Renal cortex interstitium (tissue), 11 donors: ENCODE measurements around the gene NPS. TPM values are rescaled to one million over a fixed set of nuclear protein-coding genes. Genes with fewer than 3 reads are reported as not detected.

Source experiments
- DNase-seq, 11 donors: peaks; one replicate each; pipeline ENCODE4 v3.0.0-alpha.2; 2013; ENCODE audit warnings: low read depth in 9 of 11, low spot score in 4 of 11; ENCODE audit errors: extremely low read depth in 1 of 11
- polyA plus RNA-seq, 3 donors: library from polyadenylated mRNA; unstranded; fragments of 120-200 nt; gene quantifications; one replicate each; pipeline ENCODE4 v1.2.1, GENCODE V29; 2013; ENCODE audit not compliant: insufficient read length in 3 of 3

NPS gene
- polyA plus RNA-seq, 3 donors, result not detected

DNA sequence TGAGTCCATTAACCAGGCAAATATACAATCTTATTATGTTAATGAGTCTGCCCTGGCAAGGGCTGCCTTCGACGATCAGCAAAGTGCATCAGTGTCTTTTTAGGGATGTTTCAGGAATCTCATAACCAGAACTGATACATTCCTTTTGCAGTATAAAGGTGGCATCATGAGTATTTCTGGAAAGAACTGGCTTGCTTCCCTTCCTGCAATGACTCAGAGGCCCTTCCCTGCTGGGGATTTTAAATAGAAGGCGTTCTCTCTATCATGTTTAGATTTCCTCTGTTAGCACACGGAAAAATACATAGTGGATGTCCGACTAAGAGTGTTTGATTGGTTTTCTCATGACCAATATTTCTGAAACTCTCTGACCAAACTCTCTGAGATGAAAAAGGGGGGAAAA is 1.8 kb downstream of the NPS start:
- DNase-seq, result no peak

DNA sequence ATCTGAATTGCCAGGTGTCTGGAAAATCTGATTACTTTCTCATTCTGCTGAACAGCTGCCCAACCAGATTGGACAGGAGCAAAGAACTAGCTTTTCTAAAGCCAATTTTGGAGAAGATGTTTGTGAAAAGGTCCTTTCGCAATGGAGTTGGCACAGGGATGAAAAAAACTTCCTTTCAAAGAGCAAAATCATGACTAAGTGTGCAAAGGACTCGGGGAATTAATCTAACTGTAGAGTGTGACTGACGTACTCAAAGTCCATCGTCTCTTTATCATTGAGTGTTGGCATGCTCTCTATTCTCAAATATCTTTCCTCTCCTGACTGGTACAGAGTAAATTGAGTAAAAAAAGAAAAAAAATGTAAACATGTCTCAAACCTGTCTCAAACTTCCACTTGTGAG is 3.3 kb downstream of the NPS start:
- DNase-seq, result no peak

DNA sequence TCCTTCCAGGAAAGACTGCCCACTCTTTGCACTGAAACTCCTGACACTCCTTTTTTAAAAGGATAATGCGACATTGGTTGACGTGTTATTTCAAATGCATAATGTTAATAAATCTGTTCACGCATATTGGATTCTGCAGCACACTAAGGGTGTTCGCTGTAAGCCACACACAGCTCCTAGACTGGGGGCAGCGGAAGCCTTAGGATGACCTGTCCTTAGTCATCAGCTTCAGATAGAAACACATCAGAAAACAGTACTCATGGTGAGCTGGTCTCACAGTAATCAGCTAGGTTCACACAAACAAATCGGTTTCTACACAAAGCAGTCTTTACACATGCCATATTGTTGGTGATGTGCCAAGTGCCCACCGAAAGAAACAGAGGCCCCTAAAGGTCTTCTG is 4.3 kb downstream of the NPS start:
- no peak for DNase-seq

DNA sequence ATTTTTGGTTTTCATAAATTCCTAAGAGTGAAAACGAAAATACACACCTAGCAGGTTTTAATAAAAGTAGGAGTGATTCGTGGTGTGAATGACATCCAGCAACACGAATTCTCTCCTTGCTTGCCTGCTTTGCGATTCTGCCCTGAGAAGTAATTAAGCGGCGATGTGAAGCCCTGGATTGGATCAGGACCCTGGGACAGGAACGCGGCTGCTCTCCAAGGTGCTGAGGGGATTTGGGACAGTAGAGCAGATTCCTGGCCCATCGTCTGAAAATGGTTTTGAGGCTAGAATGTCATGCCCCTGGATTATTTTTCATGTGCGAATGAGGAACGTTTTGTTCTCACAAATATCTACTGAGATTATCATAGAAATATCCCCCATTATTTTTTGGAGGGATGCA is 7.8 kb downstream of the NPS start:
- peak; percentile 35 to 75 (median 65) for DNase-seq

DNA sequence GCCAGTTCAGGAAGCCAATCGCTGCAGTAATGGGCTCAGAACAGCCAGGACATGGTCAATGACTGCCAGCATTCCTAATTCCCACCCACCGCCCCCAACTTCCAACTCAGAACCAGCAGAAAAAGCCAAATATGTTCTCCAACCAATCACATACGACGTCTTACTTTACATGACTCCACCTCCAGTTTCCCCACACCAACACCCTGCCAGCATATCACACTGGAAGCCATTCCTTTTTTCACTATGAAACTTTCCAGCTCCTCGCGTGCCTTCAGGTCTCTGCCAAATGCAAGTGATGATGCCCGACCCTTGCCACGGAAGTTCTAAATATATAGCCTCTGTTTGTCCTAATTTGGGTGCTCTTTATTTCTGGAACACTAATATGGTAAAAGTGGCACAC is 12.5 kb downstream of the NPS start:
- no peak for DNase-seq

DNA sequence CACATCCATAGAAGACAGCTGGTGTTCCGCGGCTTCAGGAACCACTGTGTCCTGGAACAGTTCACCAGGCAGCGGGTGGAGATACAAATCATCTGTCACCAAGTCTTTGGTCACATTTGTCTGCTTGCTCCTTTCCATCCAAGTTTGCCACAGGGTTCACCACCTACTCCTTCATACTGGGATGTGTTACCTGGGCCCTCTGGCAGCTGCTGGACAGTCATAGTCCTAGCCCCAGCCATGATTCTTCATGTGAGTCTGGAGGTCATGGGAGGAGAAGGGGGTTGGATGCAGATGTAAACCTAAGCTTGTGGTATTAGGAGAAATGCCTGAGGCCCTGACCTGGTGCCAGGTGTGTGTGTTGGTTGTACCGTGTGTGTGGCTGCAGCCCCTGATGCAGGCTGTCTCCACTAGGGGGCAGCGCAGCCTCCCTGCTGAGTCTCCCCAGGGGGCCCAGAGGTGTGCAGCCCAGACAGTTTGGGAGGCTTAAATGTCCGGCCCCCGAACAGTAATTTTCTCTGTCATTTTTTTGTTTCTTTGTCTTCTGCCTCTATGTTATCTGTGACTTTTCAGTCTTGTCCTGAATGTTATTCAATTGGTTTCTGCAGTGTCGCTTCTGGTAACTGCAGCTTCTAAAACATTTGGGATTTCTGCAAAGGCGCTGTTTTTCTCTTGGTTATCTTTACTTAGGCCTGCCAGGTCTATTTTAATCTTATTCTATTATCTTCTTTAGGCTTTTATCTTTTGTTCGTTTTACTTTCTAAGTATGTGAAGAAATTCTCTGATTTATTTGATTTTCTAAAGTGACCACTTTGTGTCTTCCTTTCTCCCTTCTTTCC is 14.8 kb downstream of the NPS start:
- no peak for DNase-seq

DNA sequence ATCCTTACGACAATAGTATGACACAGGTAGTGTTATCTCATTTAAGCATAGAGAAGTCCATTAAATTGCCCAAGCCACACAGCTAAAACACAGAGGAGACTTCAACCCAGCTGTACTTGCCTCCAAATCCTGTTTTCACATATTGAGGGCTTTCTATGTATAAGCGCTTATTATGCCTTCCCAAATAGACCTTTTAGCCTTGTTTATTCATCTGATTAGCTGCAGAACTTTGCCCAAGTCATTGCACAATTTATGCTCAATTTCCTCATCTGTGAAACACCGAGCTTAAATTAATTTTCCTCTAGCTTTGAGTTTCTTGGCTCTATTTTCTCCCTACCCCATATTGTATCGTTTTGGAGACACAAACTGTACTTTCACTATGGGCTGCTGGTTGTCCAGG is 15.5 kb downstream of the NPS start:
- no peak for DNase-seq

DNA sequence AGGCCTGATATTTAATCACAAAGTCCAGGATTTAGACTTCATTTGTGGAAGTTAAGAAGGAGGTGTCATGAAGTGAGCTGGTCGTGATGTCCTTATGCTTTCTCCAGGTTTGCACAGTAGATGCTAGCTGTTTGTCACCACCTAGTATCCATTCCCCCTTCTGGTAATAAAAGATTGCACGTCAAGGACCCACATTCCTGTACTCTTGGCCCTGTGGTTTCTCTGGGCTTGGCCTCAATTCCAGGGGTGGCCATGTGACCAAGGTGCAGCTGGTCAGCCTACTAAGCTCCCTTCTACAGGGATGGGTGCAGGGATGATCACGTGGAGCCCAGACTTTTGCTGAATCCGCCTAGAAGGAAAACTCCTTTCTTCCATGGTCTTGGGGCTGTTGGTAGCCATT is 16.5 kb downstream of the NPS start:
- DNase-seq, result no peak

DNA sequence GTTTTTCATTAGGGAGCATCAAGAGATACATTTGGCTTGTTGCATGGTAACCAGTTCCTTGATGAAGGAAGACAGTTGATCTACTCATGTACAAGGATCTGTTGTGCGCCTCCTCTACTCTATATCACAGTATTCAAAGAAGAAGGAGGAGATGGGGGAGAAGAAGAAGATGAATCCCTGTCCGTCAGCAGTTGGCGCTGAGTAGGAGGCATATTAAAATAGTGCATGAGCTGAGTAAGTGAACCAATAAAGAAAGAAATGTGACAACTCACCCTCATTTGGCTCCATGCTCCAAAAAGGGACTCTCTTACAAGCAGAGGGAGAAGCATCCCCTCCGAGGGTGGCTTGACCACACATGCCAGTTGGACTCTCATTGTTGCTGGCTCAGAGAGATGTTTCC is 20.1 kb downstream of the NPS start:
- no peak for DNase-seq

DNA sequence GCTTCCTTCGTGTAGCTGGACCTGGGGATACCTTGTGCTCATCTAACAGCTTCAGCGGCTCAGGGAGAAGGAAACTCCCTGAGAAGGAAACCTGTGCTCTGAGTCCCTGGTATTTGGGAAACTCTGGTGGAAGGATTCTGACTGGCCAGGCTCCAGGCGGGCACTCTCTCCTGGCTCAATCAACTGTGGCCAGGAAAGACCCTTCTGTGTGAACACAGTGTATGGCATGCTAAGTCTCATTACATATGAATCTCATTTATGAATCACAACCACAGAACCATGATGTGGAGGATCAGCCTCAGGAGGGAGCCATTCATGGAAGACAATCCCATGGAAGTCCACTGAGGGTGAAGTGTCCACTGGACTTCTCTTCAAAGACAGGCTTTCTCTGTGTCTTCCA is 20.9 kb downstream of the NPS start:
- no peak for DNase-seq

DNA sequence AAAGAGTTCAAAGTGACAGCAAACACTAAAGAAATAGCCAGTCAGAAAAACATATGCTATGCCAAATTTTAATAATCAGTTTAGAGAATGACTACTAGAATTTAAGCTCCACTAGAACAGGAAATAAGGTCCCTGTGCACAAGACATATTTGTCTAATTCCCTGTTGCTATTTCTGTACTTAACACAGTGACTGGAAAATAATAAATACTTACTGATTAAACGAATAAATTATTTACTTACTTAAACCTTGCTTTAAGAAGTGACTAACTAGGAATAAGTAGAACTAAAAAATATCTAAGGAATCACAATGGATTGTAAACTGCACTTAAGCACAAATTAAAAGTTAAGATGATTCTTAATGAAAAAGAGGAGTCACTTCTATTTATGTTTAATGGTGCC is 22.3 kb downstream of the NPS start:
- no peak for DNase-seq

DNA sequence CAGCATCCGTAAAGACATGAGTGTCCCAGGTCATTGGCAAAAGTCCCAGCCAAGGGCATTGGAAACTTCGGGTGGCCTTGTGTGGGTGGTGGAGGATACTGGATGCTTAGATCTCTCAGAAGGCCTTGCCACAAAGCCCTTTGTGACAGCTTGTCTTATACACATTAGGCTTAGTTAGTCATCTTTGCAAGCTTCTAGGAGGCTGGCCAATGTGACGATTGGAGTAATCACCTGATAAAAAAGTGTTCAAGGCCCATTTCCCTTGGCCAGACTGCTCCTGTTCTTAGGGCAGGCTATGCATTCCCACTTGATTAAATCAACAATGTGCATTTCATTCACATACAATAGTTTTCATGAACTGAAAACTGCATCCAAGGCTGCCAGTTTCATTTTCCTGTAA is 26.9 kb downstream of the NPS start:
- DNase-seq, result no peak

DNA sequence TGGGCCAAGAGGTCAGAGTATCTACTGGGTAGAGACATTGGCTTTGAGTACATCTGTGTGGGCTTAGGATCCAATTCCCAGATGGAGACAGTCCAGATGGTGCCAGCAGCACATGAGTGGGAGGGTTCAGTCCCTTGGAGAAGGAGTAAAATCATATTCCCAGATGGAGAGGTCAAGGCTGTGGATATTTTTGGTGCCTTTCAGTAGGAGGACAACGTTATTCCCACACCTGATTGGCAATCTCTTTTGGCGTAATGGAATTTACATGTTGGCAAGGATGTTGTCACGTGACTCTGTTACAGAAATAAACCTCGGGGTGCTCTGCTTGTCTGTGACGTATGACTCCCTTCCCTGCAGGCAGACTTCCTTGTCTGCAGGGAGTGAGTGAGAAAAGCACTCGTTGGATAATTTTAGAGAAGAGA is 27.6 kb downstream of the NPS start:
- no peak for DNase-seq

DNA sequence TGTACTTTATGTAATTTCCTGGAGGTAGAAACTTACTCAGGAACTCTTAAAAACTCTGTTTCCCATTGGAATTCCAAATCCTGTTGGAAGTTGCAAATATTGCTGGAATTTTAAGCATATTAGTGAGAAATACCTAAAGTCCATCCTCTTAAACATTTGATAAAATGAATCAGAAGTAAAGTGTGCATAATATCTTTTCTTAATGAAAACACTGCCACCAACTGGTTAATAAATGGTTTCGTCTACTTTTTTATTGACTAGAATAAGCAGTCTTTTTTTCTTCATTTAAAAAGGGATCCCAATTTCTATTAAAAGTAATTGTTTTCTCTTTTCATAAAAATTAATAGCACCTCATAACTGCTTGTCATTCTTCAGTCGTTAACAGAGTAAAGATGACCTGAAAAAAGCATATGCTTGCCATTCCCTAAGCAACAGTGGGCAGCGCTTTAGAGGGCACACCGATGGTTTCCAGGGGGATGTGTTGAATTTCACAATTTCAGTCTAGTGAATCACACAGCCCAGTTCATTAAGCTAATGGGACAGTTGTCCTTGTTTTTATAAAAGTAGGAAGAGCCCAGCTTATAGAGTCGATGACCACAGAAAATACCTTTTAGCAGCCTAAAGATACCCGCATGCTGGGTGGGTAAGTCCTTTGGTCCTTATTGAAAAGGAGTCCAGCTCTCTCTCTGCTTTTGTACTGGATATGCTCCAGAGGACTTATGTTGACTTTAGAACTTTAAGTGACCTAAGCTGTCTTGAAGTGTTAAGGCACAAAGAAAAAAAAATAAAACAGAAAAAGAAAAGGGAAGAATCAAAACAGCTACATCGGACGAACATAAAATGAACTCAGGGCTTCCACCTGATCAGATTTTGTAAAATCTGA is 28.5 kb downstream of the NPS start:
- DNase-seq, result peak in 1 of 11 donors; percentile 14

DNA sequence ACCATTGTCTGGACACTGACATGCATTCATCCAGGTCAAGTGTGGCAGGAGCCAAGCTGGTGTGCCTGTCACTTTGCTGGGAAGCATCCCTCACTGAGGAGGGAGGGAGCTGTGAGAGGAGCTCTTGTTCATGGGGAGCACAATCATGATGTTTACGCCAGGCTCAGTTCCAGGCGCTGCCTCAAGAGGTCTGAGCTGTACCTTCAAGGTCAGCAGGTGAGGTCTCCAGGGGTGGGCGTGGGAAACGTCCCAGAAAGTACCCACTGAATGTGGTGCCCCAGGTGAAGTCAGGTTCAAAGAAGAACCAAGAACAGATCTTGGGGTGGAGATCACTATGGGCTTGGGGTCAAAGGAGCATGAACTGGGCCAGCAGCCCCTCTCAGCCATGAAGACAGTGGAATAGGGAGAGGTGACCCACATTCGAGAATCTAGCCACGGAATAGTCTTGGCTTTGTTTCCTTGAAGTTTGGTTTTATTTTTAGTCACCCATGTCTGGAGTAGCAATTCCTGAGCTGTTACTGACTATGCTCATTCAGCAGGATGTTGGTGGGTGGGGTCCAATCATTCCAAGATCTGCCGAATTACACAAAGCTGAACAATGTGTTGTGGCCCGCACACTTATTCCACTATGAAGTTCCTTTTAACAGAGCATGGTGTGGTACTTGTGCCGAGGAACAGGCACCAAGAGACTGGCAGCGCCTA is 29.3 kb downstream of the NPS start:
- DNase-seq, result no peak

DNA sequence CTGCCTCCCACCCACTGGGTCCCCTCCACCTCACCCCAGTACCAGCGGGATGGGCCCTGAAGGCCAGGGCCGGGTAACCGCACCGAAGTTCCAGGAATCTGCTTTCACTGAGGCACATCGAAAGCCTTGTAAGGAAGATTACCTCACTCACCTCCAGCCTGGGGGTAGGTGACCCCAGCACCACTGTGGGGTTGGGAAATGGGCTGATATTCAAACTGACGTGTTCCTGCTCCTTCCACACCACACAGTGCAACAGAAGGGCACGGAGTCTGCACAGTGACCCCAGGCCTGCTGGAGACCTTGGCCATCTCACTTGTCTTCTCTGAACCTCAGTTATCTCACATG is 29.8 kb downstream of the NPS start:
- DNase-seq, result no peak

DNA sequence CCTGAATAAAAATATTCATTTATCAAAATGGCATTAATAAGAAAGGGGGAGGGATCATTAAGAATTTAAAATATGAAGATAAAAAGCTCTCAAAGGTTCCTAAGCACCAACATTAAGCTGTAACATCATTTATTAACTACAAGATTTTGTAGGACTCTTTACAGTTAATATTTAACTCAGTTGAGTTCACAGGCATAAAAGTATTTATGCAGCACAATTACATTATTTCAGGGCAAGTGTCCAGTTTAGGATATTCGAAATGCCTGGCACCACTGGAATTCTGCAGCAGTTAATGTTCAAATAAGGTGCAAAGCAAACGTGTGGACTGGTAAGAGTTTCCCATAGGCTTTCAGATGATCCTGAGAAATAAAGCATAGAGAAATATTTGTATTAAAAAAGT is 30.5 kb downstream of the NPS start:
- DNase-seq, result peak in 1 of 11 donors; percentile 31

DNA sequence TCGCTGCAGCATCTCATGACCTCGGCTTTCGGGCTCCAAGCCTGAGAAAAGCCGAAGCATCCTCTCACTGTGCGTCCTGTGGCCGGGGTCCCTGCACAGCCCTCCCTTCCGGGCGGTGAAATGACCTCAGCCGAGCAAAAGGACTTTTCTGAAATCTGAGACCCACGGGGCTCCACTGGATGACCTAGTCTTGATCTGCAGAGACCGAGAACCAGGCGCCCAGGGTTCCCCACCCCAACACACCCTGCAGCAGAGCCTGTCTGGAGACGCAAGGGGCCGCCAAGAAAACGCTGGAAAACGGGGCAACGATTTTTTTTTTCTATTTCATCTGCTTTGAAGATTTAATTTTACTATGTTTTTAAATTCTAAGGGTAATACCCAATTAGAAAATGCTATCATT is 31.7 kb downstream of the NPS start:
- no peak for DNase-seq

DNA sequence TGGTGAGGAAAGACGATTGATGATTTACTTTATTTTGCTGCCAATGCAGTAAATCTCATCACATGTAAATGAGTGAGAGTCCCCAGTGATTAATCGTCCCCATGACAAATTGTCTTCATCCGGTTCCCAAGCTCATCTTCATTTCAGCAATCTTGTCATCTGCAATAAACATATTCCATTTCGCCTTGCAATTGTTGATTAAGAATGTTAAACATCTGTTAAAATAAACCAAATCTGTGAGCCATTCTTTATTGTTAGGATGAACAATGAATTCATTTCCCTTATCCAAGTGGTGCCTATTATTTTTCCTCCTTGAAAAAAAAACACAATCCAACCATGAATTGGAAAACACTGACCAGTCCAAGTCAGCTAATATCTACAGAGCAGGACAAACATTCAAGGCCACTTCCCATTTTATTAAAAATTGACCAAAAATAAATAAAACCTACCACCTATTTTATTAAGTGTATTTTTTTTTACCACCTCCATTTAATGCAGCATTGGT is 36.5 kb downstream of the NPS start:
- no peak for DNase-seq
